ENCODE data around the gene MICB. TPM values are rescaled to one million over a fixed set of nuclear protein-coding genes. Genes with fewer than 3 reads are reported as not detected.

The MICB gene
- total and polyA plus RNA-seq, 2 of the 8 experiments (the other 6 are each of a cell fraction or from before 2014, with no cell fraction given) = 16.2 to 25.3 TPM

GRCh38 chr6:31470801-31471200, 27.1 kb upstream of the MICB start (continued):
- TF ChIP-seq CTCF (IDR thresholded peaks at IDR 0.05; ENCODE audit: control extremely low read depth in 1 of 3, insufficient read depth in 1 of 3, low read depth in 1 of 3, low read length in 3 of 3) = no peak
- TF ChIP-seq CBX8 (IDR thresholded peaks at IDR 0.05; ENCODE audit: borderline replicate concordance, low read depth, low read length) = no peak
- TF ChIP-seq CHD7 (IDR thresholded peaks at IDR 0.05; ENCODE audit: insufficient replicate concordance, low read length) = no peak
